SHP77 (cell line): ENCODE measurements around the gene MTERF4.

Experiments
- DNase-seq, 2 experiments: peaks; one replicate each; lab custom pipeline; 2025; lab: John Stamatoyannopoulos, UW

Gene MTERF4

GRCh38 chr2:241088791-241089732 lies 13.0 kb downstream of the MTERF4 start:
- no peak for DNase-seq

- DNase-seq: no peak
These were observed 13.7 kb downstream of the MTERF4 start for GRCh38 chr2:241088376-241088775.

GRCh38 chr2:241087420-241088268 lies 14.4 kb downstream of the MTERF4 start:
- no peak for DNase-seq

- no peak for DNase-seq
These were observed 17.1 kb downstream of the MTERF4 start for GRCh38 chr2:241084856-241085444.

GRCh38 chr2:241083091-241083415 lies 19.0 kb downstream of the MTERF4 start:
- no peak for DNase-seq

- DNase-seq: no peak
These were observed 19.6 kb downstream of the MTERF4 start for GRCh38 chr2:241082341-241083090.

- DNase-seq: no peak
These were observed 20.3 kb downstream of the MTERF4 start for GRCh38 chr2:241081643-241082340.

- DNase-seq: no peak
These were observed 20.9 kb downstream of the MTERF4 start for GRCh38 chr2:241081190-241081642.

- no peak for DNase-seq
These were observed 21.5 kb downstream of the MTERF4 start for GRCh38 chr2:241080405-241081189.

- DNase-seq: no peak
These were observed 27.1 kb downstream of the MTERF4 start for GRCh38 chr2:241074901-241075540.

GRCh38 chr2:241074065-241074818 lies 27.8 kb downstream of the MTERF4 start:
- no peak for DNase-seq

- no peak for DNase-seq
These were observed 28.7 kb downstream of the MTERF4 start for GRCh38 chr2:241073166-241074064.

GRCh38 chr2:241072553-241073165 lies 29.4 kb downstream of the MTERF4 start:
- DNase-seq: no peak

- no peak for DNase-seq
These were observed 29.9 kb downstream of the MTERF4 start for GRCh38 chr2:241072151-241072550.

- DNase-seq: no peak
These were observed 30.4 kb downstream of the MTERF4 start for GRCh38 chr2:241071677-241072111.

GRCh38 chr2:241070811-241071676 lies 31.0 kb downstream of the MTERF4 start:
- DNase-seq: no peak
